Left kidney (tissue), 2 donors: Measurements from ENCODE around the gene AMMECR1L. TPM values are rescaled to one million over a fixed set of nuclear protein-coding genes. Genes with fewer than 3 reads are reported as not detected.
A peak's percentile ranks its signal among the peaks of the same experiment; 100 is the strongest.
"Not testable (repeated sequence)": the region's sequence is repeated elsewhere in the genome, so short reads cannot be mapped to it uniquely, and the experiment has no call there.

Source experiments
- DNase-seq: peaks from one replicate; pipeline ENCODE4 v3.0.0-alpha.2; 2013
- polyA plus RNA-seq: library from polyadenylated mRNA; unstranded; fragments of 120-200 nt; gene quantifications from one replicate; pipeline ENCODE4 v1.2.1, GENCODE V29; 2013; ENCODE audit not compliant: insufficient read length

Gene AMMECR1L
- polyA plus RNA-seq, 1 donor = 28.9 TPM

DNA sequence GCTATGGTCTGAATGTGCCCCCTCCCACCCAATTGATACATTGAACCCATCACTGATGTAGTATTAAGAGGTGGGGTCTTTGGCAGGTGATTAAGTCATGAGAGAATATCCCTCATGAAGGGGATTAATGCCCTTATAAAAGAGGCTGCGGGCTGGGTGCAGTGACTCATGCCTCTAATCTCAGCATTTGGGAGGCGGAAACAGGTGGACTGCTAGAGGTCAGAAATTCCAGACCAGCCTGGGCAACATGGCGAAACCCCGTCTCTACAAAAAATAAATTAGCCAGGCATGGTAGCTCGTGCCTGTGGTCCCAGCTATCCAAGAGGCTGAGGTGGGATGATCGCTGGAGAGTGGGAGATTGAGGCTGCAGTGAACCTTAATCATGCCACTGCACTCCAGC, 42.1 kb downstream of the AMMECR1L start:
- no peak for DNase-seq

DNA sequence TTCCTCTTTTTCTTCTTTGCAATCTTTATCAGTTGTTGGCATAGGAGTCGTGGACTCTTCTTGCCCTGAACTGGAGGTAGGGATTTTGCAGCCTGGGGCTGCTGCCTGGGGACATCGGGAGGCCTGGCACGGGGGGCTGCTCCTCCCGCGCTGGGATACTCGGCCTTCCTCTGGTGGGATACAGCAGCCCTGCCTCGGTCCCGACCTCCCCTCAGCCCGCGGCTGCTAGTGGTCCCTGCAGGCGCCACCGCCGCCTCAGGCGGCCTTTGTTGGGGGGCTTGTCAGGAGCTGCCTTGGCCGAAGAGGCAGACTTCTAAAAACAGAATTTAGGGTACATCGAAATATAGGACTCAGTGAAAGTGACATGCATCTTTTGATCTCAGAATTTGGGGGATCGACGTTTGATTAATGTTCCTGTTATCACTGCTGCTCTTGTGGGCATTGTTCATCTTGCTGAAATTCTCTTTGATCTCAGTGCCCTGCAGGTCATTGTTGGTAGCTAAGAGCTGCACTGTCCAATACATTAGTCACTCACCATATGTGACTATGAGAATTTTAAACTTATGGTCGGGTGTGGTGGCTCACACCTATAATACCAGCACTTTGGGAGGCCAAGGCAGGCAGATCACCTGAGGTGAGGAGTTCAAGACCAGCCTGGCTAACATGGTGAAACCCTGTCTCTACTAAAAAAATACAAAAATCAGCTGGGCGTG, 44.1 kb downstream of the AMMECR1L start:
- no peak for DNase-seq

- DNase-seq = no peak
Measured at GRCh38 chr2:127840893-127841292, 44.9 kb downstream of the AMMECR1L start.

- DNase-seq = no peak
Measured at GRCh38 chr2:127834951-127835350, 50.8 kb downstream of the AMMECR1L start.

- peak; percentile 27 for DNase-seq
Measured at GRCh38 chr2:127829845-127830246, 55.9 kb downstream of the AMMECR1L start.

DNA sequence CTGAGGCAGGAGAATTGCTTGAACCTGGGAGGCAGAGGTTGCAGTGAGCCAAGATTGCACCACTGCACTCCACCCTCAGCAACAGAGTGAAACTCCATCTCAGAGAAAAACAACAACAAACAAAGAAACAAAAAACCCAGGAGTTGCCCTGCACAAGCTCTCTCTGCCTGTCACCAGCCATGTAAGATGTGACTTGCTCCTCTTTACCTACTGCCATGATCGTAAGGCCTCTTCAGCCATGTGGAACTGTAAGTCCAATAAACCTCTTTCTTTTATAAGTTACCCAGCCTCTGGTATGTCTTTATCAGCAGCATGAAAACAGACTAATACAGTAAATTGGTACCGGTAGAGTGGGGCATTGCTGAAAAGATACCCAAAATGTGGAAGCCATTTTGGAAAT, 59.0 kb downstream of the AMMECR1L start:
- not testable (repeated sequence) for DNase-seq

- no peak for DNase-seq
Measured at GRCh38 chr2:127826047-127826446, 59.7 kb downstream of the AMMECR1L start.

- DNase-seq = no peak
Measured at GRCh38 chr2:127820080-127820668, 65.6 kb downstream of the AMMECR1L start.

- DNase-seq = no peak
Measured at GRCh38 chr2:127818794-127819425, 66.8 kb downstream of the AMMECR1L start.

- DNase-seq = no peak
Measured at GRCh38 chr2:127818241-127818640, 67.5 kb downstream of the AMMECR1L start.

GRCh38 chr2:127814677-127815076, 71.1 kb downstream of the AMMECR1L start:
- no peak for DNase-seq

DNA sequence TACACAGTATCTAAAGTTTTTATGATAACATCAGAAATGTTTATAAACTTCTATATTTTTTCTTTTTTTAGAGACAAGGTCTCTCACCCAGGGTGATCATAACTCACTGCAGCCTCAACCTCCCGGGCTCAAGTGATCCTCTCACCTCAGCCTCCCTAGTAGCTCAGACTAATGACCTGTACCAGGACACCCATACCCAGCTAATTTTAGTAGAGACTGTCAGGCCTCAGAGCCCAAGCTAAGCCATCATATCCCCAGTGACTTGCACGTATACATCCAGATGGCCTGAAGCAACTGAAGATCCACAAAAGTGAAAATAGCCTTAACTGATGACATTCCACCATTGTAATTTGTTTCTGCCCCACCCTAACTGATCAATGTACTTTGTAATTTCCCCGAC, 73.3 kb downstream of the AMMECR1L start:
- not testable (repeated sequence) for DNase-seq

Other genes starting within 250 kb of the AMMECR1L start
- 0.85 TPM for gene GPR17, start 239.8 kb downstream of the AMMECR1L start, polyA plus RNA-seq
- gene LIMS2, start 210.4 kb downstream of the AMMECR1L start, polyA plus RNA-seq = 15.5 TPM
- gene SFT2D3, start 184.5 kb downstream of the AMMECR1L start, polyA plus RNA-seq = not detected
- gene WDR33, start 74.8 kb downstream of the AMMECR1L start, polyA plus RNA-seq = 62.3 TPM
- 41.8 TPM for gene POLR2D, start 27.8 kb downstream of the AMMECR1L start, polyA plus RNA-seq
- 31.8 TPM for gene SAP130, start 142.1 kb upstream of the AMMECR1L start, polyA plus RNA-seq
- gene UGGT1, start 205.2 kb upstream of the AMMECR1L start, polyA plus RNA-seq = 43.2 TPM